NCI-H146 treated with DMSO at 0.1 percent for 48 hours (cell line): ENCODE data around the gene CHST12.
A peak's percentile ranks its signal among the peaks of the same experiment; 100 is the strongest.

ENCODE experiments used
- DNase-seq: peaks from one replicate; lab custom pipeline; 2025; ENCODE audit not compliant: unreplicated experiment; lab: John Stamatoyannopoulos, UW

CHST12 gene

GRCh38 chr7:2403014-2403717, at the start of gene CHST12:
TSS of gene CHST12 (plus strand) at chr7:2403611. CDS start at chr7:2432640, 29,029 bp downstream.
- peak; percentile 88 for DNase-seq

GRCh38 chr7:2353936-2354185, 49.5 kb upstream of the CHST12 start:
- no peak for DNase-seq

- peak; percentile 90 for DNase-seq
Measured at GRCh38 chr7:2354186-2354938, 49.0 kb upstream of the CHST12 start, which contains the start of gene EIF3B. TSS of gene EIF3B (plus strand) at chr7:2354827. CDS start at chr7:2354922, 95 bp downstream.

- no peak for DNase-seq
Measured at GRCh38 chr7:2354939-2355704, 48.3 kb upstream of the CHST12 start.

GRCh38 chr7:2355705-2356008, 47.8 kb upstream of the CHST12 start:
- DNase-seq = no peak

- DNase-seq = no peak
Measured at GRCh38 chr7:2357165-2357564, 46.2 kb upstream of the CHST12 start.

- DNase-seq = no peak
Measured at GRCh38 chr7:2357571-2357970, 45.8 kb upstream of the CHST12 start.

GRCh38 chr7:2358968-2359527, 44.4 kb upstream of the CHST12 start:
- DNase-seq = no peak

- DNase-seq = no peak
Measured at GRCh38 chr7:2359610-2360009, 43.8 kb upstream of the CHST12 start.

- no peak for DNase-seq
Measured at GRCh38 chr7:2360796-2361195, 42.6 kb upstream of the CHST12 start.

- DNase-seq = no peak
Measured at GRCh38 chr7:2362385-2363088, 40.9 kb upstream of the CHST12 start.

- no peak for DNase-seq
Measured at GRCh38 chr7:2369139-2369538, 34.3 kb upstream of the CHST12 start.

- DNase-seq = no peak
Measured at GRCh38 chr7:2371329-2371728, 32.1 kb upstream of the CHST12 start.

GRCh38 chr7:2372724-2373123, 30.7 kb upstream of the CHST12 start:
- DNase-seq = no peak

GRCh38 chr7:2373124-2373556, 30.3 kb upstream of the CHST12 start:
- DNase-seq = no peak

GRCh38 chr7:2373646-2374045, 29.8 kb upstream of the CHST12 start:
- no peak for DNase-seq

- no peak for DNase-seq
Measured at GRCh38 chr7:2374401-2374800, 29.0 kb upstream of the CHST12 start.

- no peak for DNase-seq
Measured at GRCh38 chr7:2374830-2375728, 28.3 kb upstream of the CHST12 start.

GRCh38 chr7:2376351-2377154, 26.9 kb upstream of the CHST12 start:
- no peak for DNase-seq
